Daoy (cell line): ENCODE results near the gene PPP1R14C. TPM values are rescaled to one million over a fixed set of nuclear protein-coding genes. Genes with fewer than 3 reads are reported as not detected.
"Not testable (repeated sequence)": the region's sequence is repeated elsewhere in the genome, so short reads cannot be mapped to it uniquely, and the experiment has no call there.

Source experiments
- DNase-seq: peaks from one replicate; pipeline ENCODE4 v3.0.0-alpha.2; 2015; ENCODE audit warnings: low read depth
- total RNA-seq: library from RNA; depleted of rRNA; stranded (reverse); fragments of >200 nt; shearing (Covaris generic); gene quantifications from 2 replicates; pipeline ENCODE4 v1.2.3, GENCODE V29; 2014; rRNA removed

PPP1R14C gene
- total RNA-seq: 12.3 and 17.5 TPM in 2 replicates

GRCh38 chr6:150142670-150143515 is at the start of gene PPP1R14C:
Gene PPP1R14C, plus strand, starts transcription at chr6:150143044. Its CDS starts 149 bp downstream, at chr6:150143193.
- DNase-seq: peak; percentile 88

- no peak for DNase-seq
These were observed 49.4 kb upstream of the PPP1R14C start for GRCh38 chr6:150093397-150093796.

- DNase-seq: no peak
These were observed 44.7 kb upstream of the PPP1R14C start for GRCh38 chr6:150098155-150098554.

GRCh38 chr6:150099546-150099945 is 43.3 kb upstream of the PPP1R14C start:
- DNase-seq: no peak

GRCh38 chr6:150099953-150100352 is 42.9 kb upstream of the PPP1R14C start:
- no peak for DNase-seq

GRCh38 chr6:150100745-150101144 is 42.1 kb upstream of the PPP1R14C start:
- no peak for DNase-seq

- no peak for DNase-seq
These were observed 40.0 kb upstream of the PPP1R14C start for GRCh38 chr6:150102750-150103270.

- DNase-seq: no peak
These were observed 30.6 kb upstream of the PPP1R14C start for GRCh38 chr6:150112233-150112632.

- no peak for DNase-seq
These were observed 27.1 kb upstream of the PPP1R14C start for GRCh38 chr6:150115769-150116168.

- no peak for DNase-seq
These were observed 26.5 kb upstream of the PPP1R14C start for GRCh38 chr6:150116200-150116800.

GRCh38 chr6:150118203-150118602 is 24.6 kb upstream of the PPP1R14C start:
- no peak for DNase-seq

GRCh38 chr6:150118627-150119026 is 24.2 kb upstream of the PPP1R14C start:
- no peak for DNase-seq

- DNase-seq: no peak
These were observed 23.7 kb upstream of the PPP1R14C start for GRCh38 chr6:150119173-150119572.

- DNase-seq: no peak
These were observed 19.2 kb upstream of the PPP1R14C start for GRCh38 chr6:150123645-150124044.

GRCh38 chr6:150124235-150124634 is 18.6 kb upstream of the PPP1R14C start:
- DNase-seq: no peak

- DNase-seq: no peak
These were observed 16.1 kb upstream of the PPP1R14C start for GRCh38 chr6:150126641-150127291.

- DNase-seq: no peak
These were observed 14.4 kb upstream of the PPP1R14C start for GRCh38 chr6:150128425-150128824.

GRCh38 chr6:150129616-150130505 is 13.0 kb upstream of the PPP1R14C start:
- peak; percentile 36 for DNase-seq

GRCh38 chr6:150133686-150134085 is 9.2 kb upstream of the PPP1R14C start:
- DNase-seq: no peak

GRCh38 chr6:150134280-150134920 is 8.4 kb upstream of the PPP1R14C start:
- DNase-seq: peak; percentile 38

GRCh38 chr6:150137711-150138110 is 5.1 kb upstream of the PPP1R14C start:
- not testable (repeated sequence) for DNase-seq
